NCI-H2107 (cell line): Measurements from ENCODE around the gene LIMS4.
"Not testable (repeated sequence)": the region's sequence is repeated elsewhere in the genome, so short reads cannot be mapped to it uniquely, and the experiment has no call there.

Source experiments
- DNase-seq: peaks from one replicate; lab custom pipeline; 2025; lab: John Stamatoyannopoulos, UW

The LIMS4 gene

GRCh38 chr2:110449127-110449947 lies 23.3 kb downstream of the LIMS4 start:
- DNase-seq = not testable (repeated sequence)

- not testable (repeated sequence) for DNase-seq
Measured at GRCh38 chr2:110446644-110447043, 26.0 kb downstream of the LIMS4 start.

DNA sequence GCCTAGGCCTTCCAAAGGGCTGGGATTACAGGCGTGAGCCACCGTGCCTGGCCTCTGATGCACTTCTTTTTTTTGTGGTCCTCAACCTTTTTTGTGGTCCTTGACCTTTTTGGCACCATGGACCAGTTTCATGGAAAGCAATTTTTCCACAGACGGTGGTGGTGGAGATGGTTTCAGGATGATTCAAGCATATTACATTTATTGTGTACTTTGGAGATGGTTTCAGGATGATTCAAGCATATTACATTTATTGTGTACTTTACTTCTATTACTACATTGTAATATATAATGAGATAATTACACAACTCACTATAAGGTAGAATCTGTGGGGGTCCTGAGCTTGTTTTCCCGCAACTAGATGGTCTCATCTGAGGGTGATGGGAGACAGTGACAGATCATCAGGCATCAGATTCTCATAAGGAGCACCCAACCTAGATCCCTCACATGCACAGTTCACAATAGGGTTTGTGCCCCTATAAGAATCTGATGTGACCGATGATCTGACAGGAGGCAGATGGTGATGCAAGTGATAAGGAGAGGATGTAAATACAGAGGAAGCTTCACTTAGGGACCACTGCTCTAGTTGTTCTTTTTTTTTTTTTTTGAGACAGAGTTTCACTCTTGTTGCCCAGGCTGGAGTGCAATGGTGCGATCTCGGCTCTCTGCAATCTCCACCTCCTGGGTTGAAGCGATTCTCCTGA lies 29.2 kb downstream of the LIMS4 start:
- not testable (repeated sequence) for DNase-seq

GRCh38 chr2:110441905-110442304 lies 30.7 kb downstream of the LIMS4 start:
- DNase-seq = not testable (repeated sequence)

DNA sequence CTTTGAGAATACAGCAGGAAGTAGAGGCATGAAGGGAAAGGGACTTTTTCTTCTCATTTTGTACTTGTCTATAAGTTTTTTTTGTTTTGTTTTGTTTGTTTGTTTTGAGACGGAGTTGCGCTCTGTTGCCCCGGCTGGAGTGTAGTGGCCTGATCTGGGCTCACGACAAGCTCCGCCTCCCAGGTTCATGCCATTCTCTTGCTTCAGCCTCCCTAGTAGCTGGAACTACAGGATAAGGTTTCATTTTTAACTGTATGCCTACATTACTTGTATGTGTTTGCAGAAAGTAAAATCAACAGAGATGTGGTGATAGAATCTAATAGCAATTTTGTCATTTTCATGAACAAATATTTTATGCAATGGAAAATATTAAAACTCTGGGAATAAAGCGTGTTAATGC lies 38.1 kb downstream of the LIMS4 start:
- not testable (repeated sequence) for DNase-seq

DNA sequence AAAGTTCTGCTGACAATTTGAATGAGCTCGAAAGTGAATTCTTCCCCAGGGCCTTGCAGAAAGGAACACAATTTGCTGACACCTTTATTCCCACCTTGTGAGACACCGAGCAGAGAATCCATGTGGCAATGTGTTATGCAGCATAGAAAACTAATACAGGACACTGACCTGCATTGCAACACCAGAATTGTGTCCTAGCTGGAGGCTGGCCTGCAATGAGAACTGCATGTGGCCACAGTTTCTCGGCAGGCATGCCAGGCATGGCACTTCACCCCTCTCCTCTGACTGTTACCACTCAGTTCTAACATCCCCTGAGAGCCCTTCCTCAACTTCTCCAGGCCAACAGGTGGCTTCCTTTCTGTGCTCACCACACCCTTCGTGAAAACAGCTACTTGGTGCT lies 46.9 kb downstream of the LIMS4 start:
- DNase-seq = not testable (repeated sequence)

GRCh38 chr2:110424421-110424820 lies 48.2 kb downstream of the LIMS4 start:
- not testable (repeated sequence) for DNase-seq

DNA sequence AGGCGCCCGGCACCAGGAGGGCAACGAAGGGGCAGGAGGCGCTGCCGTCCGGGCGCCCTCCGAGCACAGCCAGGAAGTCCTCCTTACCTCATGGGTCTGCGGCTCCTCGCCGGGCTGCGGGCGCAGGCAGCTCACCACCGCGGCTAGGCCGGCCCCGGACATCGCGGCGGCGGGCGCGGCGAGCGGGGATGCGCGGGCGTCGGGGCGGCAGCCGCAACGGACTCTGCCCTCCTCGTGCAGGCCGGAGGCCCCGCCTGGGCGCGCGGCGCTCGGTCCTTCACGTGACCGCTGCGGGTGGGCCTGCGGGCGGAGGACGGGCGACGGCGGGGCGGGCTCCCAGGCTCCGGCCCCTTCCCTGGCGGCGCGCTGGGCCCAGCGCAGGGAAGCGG lies 49.0 kb downstream of the LIMS4 start:
- not testable (repeated sequence) for DNase-seq

DNA sequence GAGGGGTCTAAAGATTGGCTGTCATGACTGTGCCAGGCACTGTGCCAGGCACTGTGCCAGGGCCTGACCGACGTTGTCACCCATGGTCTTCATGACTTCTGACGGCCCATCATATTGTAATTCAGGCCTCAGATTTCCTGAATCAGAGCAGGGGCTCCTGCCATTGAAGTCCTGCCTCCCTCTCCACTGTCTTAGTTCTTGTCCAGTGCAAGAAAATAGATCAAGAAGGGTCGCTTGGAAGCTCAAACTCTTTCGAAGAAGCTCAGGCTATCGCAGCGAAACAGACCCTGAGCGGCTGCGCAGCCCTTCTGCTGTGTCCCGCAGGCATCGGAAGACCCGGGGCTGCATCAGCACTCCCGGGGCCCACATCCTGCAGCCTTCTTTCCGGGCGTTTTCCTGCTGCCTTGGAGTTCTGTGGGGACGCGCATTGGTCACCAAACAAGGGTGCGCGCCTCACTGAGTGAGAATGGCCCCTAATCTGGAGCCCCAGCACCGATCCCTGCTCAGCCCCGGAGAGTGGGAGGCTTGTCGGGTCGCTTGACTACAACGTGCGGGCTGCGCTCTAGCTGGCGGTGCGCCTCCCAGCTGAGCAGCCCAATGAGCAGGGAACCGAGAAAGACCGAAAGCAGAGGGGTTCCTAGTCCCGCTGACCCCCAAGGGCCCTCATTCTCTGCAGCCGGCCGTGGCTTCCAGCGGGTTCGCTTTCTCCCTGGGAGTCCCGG lies 49.6 kb downstream of the LIMS4 start:
- DNase-seq = not testable (repeated sequence)

DNA sequence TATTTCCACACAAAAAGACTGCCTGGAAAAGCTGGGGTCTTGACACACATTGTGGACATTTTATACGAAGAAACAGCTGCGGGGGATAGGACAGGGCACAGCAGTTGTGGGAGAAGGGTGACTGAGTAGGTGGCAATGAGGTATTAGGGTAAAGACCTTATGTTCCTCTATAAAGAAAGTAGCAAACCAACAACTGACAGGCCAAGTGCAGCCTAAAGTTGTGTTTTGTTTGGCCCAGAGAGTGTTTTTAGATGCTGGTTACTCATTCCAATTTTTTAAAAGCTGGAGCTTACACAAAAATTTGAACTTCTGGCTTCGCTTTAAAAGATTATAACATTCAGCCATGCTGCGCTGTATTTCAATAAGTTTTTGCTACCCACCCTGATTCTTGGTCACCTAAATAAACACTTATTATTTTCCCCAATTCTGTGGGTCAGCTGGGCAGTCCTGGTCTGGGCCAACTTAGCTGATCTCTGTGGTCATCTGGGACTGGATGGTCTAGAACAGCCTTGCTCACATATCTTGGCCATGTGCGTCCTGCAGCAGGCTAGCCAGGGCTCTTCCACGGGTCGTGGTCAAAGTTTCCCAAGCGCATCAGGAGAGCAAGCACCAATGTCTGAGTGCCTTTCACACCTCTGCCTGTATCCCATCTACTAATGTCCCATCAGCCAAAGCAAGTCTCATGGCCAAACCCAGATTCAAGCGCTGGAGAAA lies 51.8 kb downstream of the LIMS4 start:
- not testable (repeated sequence) for DNase-seq

- not testable (repeated sequence) for DNase-seq
Measured at GRCh38 chr2:110407142-110407541, 65.5 kb downstream of the LIMS4 start.

- DNase-seq = not testable (repeated sequence)
Measured at GRCh38 chr2:110404988-110405387, 67.6 kb downstream of the LIMS4 start.

DNA sequence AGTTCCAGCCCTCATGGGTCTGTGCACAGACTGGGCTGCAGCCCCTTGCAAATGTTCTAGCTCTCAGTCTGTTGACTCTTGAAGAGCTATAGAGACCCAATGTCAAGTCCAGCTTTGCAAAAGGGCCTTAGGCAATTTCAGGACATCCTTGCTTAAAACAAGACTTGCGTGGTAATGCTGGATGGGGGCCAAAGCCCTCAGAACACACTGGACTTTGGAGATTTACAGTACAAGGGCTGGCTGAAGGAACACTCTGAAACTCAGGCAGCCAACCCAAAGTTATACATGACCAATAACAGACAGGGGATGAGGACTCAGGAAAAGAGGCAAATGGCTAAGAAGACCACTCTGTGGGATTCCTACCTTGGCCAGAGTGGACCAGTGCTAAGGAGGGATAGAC lies 68.4 kb downstream of the LIMS4 start:
- not testable (repeated sequence) for DNase-seq

DNA sequence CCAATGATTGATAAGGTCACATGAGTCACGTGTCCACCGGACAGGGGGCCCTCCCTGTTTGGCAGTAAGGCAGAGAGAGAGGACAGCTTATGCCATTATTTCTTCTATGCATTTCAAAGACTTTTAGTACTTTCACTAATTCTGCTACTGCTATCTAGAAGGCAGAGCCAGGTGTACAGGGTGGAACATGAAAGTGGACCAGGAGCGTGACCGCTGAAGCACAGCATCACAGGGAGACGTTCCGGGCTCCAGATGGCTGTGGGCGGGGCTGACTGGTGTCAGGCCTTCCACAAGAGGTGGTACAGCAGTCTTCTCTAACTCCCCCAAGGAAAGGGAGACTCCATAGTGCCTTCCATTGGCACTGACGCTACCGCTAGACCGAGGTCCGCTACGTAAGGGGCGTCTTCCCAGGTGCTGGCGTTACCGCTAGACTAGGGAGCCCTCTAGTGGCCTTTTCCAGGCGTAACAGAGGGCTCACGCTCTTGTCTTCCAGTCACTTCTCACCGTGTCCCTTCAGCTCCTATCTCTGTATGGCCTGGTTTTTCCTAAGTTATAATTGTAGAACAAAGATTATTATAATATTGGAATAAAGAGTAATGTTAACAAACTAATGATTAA lies 71.5 kb downstream of the LIMS4 start:
- DNase-seq = not testable (repeated sequence)

GRCh38 chr2:110399378-110399777 lies 73.2 kb downstream of the LIMS4 start:
- DNase-seq = not testable (repeated sequence)

- not testable (repeated sequence) for DNase-seq
Measured at GRCh38 chr2:110395990-110396389, 76.6 kb downstream of the LIMS4 start.
